ENCODE measurements around the gene KCNAB1.
"Not testable (repeated sequence)": the region's sequence is repeated elsewhere in the genome, so short reads cannot be mapped to it uniquely, and the experiment has no call there.

The KCNAB1 gene

DNA sequence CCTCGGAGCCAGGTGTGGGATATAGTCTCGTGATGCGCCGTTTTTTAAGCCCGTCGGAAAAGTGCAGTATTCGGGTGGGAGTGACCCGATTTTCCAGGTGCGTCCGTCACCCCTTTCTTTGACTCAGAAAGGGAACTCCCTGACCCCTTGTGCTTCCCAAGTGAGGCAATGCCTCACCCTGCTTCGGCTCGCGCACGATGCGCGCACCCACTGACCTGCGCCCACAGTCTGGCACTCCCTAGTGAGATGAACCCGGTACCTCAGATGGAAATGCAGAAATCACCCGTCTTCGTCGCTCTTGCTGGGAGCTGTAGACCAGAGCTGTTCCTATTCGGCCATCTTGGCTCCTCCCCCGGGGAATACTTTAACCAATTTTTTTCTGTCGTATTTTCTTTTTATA, 164.3 kb downstream of the KCNAB1 start:
- not testable (repeated sequence) for DNase-seq

DNA sequence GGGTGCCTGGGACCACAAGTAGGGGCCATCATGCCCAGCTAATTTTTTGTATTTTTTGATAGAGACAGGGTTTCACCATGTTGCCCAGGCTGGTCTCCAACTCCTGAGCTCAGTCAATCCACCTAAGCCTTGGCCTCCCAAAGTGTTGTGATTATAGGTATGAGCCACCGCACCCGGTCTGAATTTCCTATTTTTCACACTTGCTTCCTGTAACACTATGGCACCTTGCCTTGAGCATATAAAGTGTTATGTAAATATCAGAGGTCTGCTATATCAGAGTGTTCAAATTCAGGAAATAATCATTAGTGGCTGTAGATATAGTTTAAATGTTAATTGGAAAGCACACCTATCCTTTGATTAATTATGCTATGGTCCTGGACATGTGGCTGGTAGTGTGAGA, 165.2 kb downstream of the KCNAB1 start:
- DNase-seq, result no peak

DNA sequence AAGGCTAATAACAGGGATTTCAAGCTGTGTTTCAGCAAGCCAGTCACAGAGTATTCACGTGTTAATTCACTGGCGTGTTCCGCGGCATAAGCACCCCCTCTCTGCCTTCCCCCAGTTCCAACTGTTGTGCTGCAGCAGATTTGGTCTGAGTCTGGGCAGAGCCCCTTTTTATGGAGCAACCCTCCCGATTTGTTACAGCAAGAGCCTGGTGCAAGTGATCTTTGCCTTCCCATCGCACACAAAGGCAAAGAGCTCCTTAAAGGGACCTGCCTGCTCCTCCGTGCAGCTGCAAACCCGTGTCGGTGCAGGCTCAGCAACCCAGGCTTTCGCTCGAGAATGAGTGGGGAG, 170.5 kb downstream of the KCNAB1 start:
- DNase-seq, result no peak

DNA sequence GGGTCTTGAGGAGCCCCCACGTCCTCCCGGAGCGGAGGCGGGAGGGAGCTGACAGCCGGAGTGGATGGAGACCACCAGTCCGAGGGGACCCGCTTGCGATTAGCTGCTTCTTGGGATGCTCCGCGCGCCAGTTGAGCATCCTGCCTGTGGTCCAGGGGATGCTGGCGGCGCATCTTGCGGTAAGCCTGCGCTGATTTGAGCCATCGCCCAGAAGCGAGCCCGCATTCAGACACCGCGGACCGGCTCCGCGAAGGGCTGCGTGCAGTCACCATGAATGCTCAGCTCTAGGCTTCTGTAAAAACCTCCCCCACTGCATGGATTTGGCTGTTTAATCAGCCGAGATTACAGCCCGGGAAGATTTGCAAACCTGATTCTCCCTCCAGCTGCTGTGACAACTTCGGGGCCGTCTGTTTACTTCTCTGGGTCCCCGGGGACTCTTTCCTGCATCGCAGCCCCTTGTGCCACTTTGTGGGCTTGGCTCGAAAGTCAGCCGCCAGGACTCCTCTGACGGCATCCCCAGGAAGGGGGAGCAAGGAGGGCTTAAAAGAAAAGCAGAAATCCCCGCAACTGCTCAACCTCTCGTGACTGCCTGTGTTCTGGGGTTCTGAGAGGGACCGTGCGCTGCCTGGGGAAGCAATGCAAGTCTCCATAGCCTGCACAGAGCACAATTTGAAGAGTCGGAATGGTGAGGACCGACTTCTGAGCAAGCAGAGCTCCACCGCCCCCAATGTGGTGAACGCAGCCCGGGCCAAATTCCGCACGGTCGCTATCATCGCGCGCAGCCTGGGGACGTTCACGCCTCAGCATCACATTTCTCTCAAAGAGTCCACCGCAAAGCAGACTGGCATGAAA, 171.1 kb downstream of the KCNAB1 start:
- no peak for DNase-seq

DNA sequence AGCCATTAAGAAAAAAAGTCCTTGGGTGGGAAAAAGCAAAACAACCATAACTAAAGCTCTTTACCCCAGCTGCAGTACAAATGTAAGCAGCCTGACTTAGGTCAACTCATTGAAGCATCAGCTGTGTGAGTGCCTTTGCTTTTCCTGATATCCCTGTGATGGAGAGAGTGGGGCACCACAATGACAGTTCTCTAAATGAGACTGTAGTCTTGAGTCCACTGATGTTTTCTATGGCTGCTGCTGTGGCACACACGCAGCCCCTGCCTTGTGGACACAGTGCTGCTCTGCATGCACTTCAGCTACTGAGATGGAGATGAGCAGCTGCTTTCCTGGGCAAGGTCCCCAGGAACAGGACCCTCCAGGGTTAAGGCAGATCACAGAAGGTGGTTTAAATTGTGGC, 173.2 kb downstream of the KCNAB1 start:
- no peak for DNase-seq

DNA sequence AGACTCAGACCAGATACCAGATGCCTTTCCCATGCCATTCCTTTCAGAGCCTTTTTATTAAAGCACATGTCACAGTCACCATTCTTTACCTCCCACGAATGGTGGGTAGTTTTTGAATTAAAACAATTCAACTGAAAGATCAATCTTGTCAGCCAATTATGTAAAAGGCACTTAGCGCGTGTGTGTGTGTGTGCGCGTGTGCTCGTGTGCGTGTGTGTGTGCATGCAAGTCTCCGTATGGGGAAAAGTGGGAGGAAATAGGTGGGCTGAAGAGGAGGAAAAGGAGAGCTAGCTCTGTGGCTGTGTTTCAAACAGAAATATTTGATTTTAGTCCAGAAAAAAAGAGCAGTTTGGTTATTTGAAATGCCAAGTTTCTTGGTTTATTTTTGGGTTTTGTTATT, 177.2 kb downstream of the KCNAB1 start:
- no peak for DNase-seq

DNA sequence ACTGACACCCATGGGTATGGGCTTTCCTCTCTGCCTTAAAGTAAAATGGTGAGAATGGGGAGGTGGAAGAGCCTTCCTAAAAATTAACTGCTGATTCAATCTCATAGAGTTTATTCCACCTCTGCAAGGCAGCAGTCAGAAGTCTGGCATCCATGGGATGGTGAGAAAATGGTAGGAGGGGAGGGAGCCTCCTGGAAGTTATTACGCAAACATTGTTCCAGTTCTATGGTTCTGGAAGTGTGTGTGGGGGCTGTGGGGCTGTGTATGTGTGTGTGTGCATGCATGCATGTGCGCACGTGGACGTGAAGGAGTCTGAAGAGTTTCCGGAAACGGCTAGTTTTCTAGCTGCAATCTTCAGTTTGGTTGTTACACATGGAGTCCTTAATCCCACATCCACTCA, 177.6 kb downstream of the KCNAB1 start:
- DNase-seq, result no peak

DNA sequence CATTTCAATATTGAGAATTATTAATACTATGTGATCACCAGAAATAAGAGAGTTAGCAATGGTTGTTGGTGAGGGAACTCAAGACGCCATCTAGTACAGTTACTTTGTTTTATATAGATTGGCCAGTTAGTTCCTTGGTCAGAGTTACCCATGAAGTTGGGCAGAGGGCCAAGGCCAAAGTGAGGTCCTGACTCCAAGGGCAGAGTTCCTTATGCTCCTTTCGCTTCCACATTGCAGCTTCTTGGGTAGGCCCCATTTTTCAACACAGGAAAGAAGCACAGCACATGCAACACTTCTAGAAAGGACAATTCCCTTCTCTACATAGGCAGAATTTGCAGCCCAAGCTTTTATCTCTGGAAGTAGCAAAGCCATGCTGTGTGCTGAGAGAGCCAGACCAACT, 178.6 kb downstream of the KCNAB1 start:
- DNase-seq, result no peak

DNA sequence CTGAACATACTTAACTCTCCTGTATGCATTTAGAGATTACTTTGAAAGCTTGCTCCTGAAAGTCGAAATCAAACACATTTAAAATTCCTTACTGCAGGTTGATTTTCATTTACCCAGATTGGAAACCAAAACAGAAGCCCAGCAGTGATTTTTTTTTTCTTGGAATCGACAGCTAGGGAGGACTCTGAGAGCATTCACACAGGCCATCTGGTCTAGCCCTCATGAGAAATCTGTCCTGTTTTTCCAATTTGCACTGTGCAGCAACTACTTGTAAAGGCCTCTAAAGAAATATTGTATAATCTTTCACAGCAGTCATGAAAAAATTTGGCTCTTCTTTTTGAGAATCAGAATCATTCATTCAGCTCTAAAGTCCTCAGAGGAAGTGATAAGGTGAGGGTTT, 179.2 kb downstream of the KCNAB1 start:
- DNase-seq, result no peak

DNA sequence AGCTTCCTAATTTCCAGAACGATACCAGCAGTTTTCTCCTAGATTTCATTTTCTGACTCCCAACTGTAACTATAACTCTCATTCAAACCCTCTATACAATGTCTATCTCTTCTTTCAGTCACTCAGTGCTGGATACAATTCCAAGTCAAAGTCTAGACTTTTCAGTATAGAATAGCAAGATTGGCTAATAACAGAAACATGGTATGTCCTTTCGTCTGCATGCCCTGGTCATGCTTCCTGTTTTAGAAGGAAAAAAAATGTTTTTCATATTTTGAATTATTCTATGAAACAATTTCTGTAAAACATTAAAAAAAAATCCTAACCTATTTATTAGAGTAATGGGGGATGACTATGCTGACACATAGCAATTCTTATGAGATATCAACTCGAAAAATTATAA, 180.0 kb downstream of the KCNAB1 start:
- no peak for DNase-seq

DNA sequence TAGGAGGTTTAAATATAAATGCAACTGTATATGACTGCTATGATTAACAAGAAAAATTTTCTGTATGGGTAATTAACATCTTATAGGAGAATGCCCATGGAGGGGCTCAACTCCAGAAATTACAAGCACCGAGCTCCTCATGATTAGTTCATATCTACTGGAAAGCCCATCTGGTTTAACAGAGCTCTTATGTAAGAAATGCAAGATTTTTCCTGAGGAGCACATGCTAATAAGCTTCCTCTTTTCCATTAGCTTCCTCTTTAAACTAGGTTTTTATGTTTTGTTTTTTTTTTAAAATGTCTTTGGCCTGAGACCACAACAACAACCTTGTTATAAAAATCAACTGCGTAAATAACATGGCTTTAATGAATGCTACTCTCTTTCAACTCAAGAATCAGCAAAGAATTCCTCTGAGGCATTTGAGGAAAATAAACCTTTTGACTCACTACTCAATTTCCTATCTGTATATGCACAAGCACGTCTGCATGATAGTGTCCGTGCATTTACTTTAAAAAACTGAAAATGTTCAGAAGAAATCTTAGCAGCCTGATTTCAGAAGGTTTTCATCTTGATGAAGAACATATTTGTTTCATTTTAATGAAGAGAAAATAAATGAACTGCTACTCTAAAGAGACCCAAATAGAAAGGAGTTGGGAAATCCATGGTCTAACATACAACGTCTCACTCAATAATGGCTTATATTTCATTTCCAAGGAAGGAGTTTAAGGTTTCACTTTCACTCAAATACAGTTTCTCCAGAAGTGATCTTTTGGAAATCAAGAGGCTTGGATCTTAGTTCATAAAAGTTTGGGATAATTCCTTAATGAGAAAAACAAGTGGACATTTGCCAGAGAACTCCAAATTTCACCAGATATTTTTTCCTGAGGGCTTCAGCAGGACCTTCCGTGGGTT, 180.8 kb downstream of the KCNAB1 start:
- DNase-seq, result no peak

DNA sequence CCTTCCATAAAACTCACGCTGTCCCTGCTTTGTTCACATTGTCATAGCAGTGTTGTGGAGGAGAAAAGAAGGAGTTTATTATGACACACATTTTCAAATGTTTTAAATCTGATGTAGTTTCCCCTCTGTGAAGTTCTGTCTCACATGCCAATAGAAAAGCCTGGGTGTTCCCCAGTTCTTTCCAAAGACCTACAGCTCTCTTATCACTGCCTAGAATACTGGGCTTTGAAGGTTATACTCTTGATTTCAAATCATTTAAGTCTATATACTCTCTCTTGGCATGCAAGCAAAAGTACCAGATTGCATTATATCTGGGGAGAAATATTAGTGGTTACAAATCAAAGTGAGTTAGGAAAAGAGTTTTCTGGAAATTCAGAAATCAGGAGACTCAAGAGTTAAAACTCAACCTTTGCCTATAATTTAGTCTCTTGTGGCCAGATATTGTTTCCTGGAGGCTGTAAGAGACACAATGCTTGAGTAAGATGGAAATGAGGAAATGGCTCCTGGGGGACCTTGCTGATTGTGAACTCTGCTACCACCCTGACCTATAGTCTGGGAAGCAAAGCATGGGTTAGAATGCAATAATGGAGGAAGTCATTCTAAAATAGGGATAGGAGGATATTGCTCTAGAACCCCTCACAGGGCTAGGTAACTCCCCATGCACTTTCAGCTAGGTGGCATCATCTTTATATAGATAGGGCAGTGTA, 182.8 kb downstream of the KCNAB1 start:
- DNase-seq, result no peak

DNA sequence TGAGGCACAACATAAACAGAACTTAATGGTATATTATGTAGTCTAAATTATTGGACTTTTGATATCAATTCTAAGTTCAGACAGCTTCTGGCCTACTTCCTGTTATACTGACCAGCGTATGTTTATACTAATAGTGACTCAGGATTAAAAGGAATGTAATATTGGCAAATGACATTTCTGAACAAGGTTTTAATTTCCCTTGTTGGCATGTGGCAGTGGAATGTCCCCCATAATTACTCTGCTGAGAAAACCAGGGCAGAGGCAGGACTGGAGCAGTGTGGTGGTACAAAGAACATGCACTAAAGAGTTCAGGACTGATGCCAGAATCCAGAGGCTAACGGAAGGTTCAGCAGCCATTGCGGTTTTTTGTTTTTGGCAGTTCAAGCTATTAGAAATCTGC, 184.0 kb downstream of the KCNAB1 start:
- no peak for DNase-seq

DNA sequence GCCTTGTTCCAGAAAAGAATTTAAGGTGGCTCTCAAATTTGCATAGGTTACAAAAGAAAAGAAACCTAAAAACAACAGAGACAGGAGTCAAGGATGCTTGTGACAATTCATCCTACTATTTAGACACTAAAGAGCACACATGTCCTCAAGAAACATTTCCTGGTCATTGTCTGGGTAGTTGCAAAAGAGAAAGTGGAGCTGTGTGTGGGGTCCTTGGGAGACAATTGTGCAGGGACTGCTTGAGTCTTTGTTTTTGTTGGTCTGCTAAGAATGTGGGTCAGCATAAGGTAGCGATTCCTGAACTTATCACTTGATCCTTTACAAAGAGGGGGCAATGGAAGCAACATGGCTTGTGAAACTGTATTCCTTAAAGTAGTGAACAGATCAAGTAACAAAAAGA, 185.3 kb downstream of the KCNAB1 start:
- DNase-seq, result no peak

DNA sequence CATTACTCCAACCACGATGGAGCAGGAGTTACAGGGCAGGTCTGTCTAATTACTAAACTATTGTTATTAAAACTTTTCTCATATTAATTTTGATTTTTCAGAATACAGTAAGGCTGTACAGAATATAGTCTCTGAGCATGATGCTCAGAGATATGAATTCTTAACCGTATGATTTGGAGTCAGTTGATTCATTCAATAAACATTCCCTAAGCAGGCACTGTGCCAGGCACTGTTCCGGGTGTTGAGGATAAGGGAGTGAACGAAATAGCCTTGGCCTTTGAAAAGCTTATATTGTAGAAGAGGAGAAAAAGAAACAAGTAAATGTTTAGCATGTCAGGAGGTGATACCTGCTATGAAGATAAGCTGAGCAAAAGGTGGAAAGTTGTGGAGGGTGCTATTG, 187.3 kb downstream of the KCNAB1 start:
- DNase-seq, result no peak

DNA sequence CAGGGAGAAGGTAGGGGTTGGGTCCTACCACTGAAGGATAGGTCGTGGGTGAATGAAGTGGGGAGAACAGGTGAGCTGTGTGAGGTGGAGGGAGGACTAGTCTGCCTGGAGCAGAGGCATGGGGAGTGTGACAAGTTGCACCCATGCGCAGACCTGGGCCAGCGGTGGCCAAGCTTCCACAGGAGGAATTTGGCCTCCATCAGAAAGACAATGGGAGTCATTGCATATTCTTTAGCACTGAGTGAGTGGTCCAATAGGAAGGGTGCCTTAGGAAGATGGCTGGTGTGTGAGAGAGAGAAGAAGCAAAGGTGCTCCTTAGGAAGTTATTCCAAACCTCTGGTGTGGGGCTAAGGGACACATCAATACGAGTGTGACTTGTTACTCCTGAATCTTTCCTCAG, 191.1 kb downstream of the KCNAB1 start:
- DNase-seq, result no peak

DNA sequence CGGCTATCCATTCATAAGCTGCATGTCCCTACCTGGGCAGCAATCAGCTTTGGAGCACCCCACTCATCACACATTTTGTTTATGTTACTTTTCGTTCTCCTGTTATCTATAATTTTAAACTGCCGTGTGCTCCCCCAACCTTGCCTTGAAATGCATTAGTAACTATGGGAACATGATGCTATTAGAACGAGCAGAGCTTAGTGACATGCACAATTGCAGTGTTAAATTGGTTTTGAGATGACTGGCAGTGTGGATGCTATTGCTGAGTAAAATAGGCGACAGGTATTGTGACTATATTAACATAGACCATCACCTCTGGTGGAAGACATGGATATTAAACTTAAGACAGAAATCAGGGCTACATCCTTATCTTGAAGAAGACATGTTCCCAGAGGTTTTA, 191.6 kb downstream of the KCNAB1 start:
- DNase-seq, result no peak

DNA sequence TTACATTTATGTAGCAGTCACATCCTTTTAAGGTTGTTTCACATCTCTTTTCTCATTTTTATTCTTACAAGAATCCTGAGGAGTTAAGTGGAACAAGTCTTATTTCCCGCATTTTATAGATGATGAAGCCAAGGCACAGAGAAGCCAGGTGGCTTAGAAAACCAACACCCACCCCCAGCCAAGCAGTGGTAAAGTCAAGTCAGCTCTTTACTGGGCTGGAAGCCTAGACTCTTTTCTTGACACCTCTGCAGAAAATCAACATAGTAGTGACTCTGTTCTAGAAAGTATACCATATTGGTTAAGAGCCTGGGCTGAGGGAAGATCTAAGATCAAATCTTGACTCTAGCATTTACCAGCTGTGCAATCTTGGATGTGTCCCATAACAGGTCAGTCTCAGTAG, 195.7 kb downstream of the KCNAB1 start:
- DNase-seq, result no peak

DNA sequence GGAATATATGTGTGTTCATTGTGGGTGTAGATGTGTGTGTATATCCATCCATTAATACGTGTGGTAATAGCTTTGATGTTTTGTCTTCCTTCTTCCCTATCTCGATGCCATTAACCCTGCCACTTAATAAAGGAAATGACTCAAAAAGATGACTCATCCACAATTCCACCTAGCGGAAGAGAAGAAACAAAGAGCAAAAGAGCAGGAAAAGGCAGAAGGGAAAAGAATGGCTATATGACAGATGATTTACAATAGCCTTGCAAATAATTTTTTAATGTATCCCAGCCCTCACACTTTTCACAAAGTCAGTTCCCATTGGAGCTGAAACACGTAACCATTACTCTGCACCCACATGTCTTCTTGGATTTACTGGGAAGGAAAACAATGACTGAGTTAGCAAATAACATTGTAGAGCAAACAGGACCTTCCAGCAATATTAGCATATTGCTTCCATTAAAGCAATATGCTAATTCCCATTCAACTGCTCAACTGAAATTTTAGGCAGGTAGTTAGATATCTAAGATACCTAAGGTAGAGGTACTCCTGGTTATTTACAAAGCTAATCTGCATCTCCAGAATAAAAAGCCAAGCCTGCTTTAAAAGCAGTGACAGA, 197.2 kb downstream of the KCNAB1 start:
- DNase-seq, result no peak

DNA sequence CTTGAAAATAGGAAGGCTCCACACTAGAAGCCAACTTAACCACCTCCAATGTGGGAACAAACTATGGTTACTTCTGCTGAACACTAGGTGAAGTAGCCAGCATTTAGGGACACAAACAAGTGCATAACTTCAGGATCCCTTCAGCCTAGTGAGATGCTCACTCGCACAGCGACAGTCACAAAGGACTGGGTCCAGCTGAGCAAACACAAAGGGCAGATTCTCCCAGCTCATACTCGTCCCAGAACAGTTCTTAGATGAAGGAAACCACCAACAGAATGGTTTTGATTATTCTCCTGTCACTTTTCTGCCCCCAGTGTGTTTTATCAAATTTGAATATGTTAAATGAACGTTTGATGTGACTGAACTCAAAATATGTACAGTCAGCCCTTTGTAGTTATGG, 201.6 kb downstream of the KCNAB1 start:
- DNase-seq, result no peak

DNA sequence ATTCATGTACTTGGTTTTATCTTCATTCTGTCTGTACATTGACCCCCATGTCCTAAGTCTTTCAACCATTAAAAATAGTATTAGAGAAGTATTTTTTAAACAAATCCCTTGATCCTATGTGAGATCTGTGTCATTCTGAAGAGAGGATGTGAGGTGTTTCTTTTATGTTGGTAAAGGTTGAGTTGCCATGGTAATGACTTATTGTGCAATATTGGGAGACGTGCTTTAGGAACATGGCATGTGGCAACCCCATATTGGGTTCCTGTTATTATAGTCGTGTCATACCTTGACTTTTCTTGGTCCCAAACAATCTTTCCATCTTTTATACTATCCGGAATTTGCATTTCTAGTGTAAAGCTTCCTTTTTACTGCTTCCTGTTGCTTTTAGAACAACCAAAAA, 203.1 kb downstream of the KCNAB1 start:
- DNase-seq, result no peak

DNA sequence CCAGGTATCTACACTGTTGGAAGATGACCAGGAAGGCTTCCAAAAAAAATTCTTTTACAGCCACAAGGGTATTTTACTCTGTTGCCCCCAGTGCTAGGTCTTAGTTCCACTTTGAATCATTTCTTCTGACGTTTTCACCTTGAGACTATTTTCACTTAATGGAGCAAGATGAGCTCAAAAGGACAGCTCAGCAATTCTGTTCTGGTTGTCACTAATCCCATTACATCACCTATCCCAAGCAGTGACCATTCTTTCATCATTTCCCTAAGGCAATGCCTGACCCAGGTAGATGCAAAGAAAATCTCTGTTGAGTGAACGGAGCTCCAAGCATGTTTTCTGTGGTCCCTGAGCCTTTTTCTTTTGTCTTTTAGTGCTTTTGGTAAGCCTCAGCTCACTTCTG, 210.0 kb downstream of the KCNAB1 start:
- no peak for DNase-seq

DNA sequence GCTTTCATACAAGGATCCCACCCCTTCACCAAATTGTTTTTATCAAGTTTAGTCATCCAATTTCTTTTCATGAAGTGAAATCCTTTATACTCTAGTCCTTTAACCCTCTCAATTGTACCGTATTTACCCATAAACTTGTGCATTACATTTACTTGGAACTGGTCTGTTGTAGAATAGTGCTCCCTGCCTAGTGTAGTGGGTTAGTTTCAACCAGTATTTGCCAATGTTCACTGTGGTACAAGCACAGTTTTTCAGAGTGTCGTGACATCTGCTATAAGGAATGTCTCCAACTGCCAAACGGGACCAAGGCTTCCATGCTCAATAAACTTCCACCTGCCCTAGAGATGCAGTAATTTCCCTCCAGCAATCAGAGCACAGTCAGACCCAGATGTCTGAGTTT, 211.9 kb downstream of the KCNAB1 start:
- DNase-seq, result no peak

All from NCI-H1436 treated with DMSO at 0.1 percent for 48 hours (cell line).